Fibroblast of lung (primary cell): ENCODE data around the gene ENC1. TPM values are rescaled to one million over a fixed set of nuclear protein-coding genes. Genes with fewer than 3 reads are reported as not detected.
A peak's percentile ranks its signal among the peaks of the same experiment; 100 is the strongest.
"Not testable (repeated sequence)": the region's sequence is repeated elsewhere in the genome, so short reads cannot be mapped to it uniquely, and the experiment has no call there.

Source experiments
- DNase-seq, 2 donors: peaks; one replicate each; pipeline versions ENCODE4 v3.0.0 to v3.0.0-alpha.2; 2010; ENCODE audit warnings: low read depth in 2 of 2
- H2AFZ ChIP-seq: 2 replicates; pipeline ENCODE4 v1.5.1; 2012; ENCODE audit warnings: low read length, control low read depth, inconsistent platforms
- H3K27ac ChIP-seq: 2 replicates; pipeline ENCODE4 v1.5.1; 2011; ENCODE audit warnings: low read length, control low read depth; ENCODE audit not compliant: insufficient read depth
- H3K27me3 ChIP-seq: 2 replicates; pipeline ENCODE4 v1.5.1; 2011; ENCODE audit warnings: mild to moderate bottlenecking, low read length; ENCODE audit not compliant: control insufficient read depth, insufficient read depth
- H3K36me3 ChIP-seq: 2 replicates; pipeline ENCODE4 v1.5.1; 2011; ENCODE audit warnings: low read length; ENCODE audit not compliant: control insufficient read depth, insufficient read depth
- H3K4me1 ChIP-seq: 2 replicates; pipeline ENCODE4 v1.5.1; 2011; ENCODE audit warnings: low read length; ENCODE audit not compliant: control insufficient read depth, insufficient read depth; ENCODE audit errors: extremely low read depth
- H3K4me2 ChIP-seq: 2 replicates; pipeline ENCODE4 v1.5.1; 2011; ENCODE audit warnings: low read length, control low read depth; ENCODE audit not compliant: insufficient read depth; ENCODE audit errors: extremely low read depth
- H3K4me3 ChIP-seq, 4 experiments: fragments of 200-600 bp in 1 of 4; sonication (generic) in 1 of 4; replicated peaks in 1 of 4; 2 replicates each; pipeline ENCODE4 v1.5.1; 2011 to 2016; ENCODE audit warnings: low read length in 4 of 4, low read depth in 3 of 4, mild to moderate bottlenecking in 3 of 4, control low read depth in 2 of 4, inconsistent platforms in 1 of 4, mixed read lengths in 1 of 4; ENCODE audit not compliant: insufficient read depth in 1 of 4; ENCODE audit errors: control extremely low read depth in 1 of 4
- H3K79me2 ChIP-seq: 2 replicates; pipeline ENCODE4 v1.5.1; 2012; ENCODE audit warnings: mild to moderate bottlenecking, low read length, inconsistent platforms; ENCODE audit not compliant: control insufficient read depth, insufficient read depth
- H3K9ac ChIP-seq: 2 replicates; pipeline ENCODE4 v1.5.1; 2011; ENCODE audit warnings: mild to moderate bottlenecking, low read length, control low read depth; ENCODE audit not compliant: insufficient read depth
- H3K9me3 ChIP-seq: 2 replicates; pipeline ENCODE4 v1.5.1; 2012; ENCODE audit warnings: low read depth, low read length; ENCODE audit not compliant: control insufficient read depth, insufficient read depth
- H4K20me1 ChIP-seq: 2 replicates; pipeline ENCODE4 v1.5.1; 2011; ENCODE audit warnings: low read length; ENCODE audit not compliant: control insufficient read depth, insufficient read depth; ENCODE audit errors: extremely low read depth
- CTCF ChIP-seq, 2 donors: IDR thresholded peaks in 1 of 2; conservative IDR thresholded peaks in 1 of 2; 1 replicate in 1 of 2; 2 replicates in 1 of 2; pipeline ENCODE4 v1.5.1; 2011 to 2012; ENCODE audit warnings: low read length in 2 of 2, control low read depth in 1 of 2, inconsistent platforms in 1 of 2, low read depth in 1 of 2, mild to moderate bottlenecking in 1 of 2
- EZH2 ChIP-seq: IDR thresholded peaks from 2 replicates; pipeline ENCODE4 v1.5.1; 2012; ENCODE audit warnings: low read length, control low read depth, mild to moderate bottlenecking; ENCODE audit errors: missing control alignments
- polyA plus RNA-seq, 2 donors: library from polyadenylated mRNA; depleted of rRNA in 1 of 2; stranded (reverse) in 1 of 2; unstranded in 1 of 2; fragments of >200 nt; gene quantifications; 2 replicates each; pipeline ENCODE4 v1.2.1, GENCODE V29; 2011 to 2012; ENCODE audit warnings: missing spikeins in 1 of 2
- total RNA-seq: library from RNA; depleted of rRNA; stranded (reverse); fragments of >200 nt; gene quantifications from 2 replicates; pipeline ENCODE4 v1.2.1, GENCODE V29; 2014

Gene ENC1
- total and polyA plus RNA-seq, 2 donors (not counting 1 experiment from before 2014, with no cell fraction given), result 3.5 to 15.4 TPM

GRCh38 chr5:74684900-74685851, 44.6 kb upstream of the ENC1 start, which contains the start of gene HEXB:
Gene HEXB (plus strand): TSS chr5:74685233. CDS start chr5:74685261, 28 bp downstream.
- H3K27ac ChIP-seq, result peak within 1 kb of the TSS; percentile 88
- peak within 1 kb of the TSS; percentile 87 for H2AFZ ChIP-seq
- no peaks in the 10 kb centered on the region for H3K27me3 ChIP-seq
- peaks cover 2% of the 10 kb centered on the region for H3K36me3 ChIP-seq
- H3K9me3 ChIP-seq, result no peaks in the 10 kb centered on the region
- peak within 1 kb of the TSS; percentile 90 for H3K4me2 ChIP-seq
- peak within 1 kb of the TSS; percentile 91 for H3K9ac ChIP-seq
- peak within 1 kb of the TSS; percentile 87 to 98 (median 95) for H3K4me3 ChIP-seq
- H3K79me2 ChIP-seq, result peaks cover 35% of the 10 kb centered on the region
- H3K4me1 ChIP-seq, result peaks cover 17% of the 10 kb centered on the region
- H4K20me1 ChIP-seq, result no peaks in the 10 kb centered on the region
- TF ChIP-seq EZH2 (no peak), CTCF (conservative IDR thresholded peaks at IDR 0.05 in 1 of 2, IDR thresholded peaks at IDR 0.05 in 1 of 2; ENCODE audit: low read depth in 1 of 2, low read length in 2 of 2) (peak in 1 of 2 donors; percentile 11)
- peak; percentile 76 to 80 for DNase-seq

- H3K4me3 ChIP-seq, result no peak overlapping the region
- no peak overlapping the region for H2AFZ ChIP-seq
- no peaks in the 10 kb centered on the region for H3K36me3 ChIP-seq
- no peak overlapping the region for H3K9ac ChIP-seq
- no peak overlapping the region for H3K27ac ChIP-seq
- no peaks in the 10 kb centered on the region for H3K9me3 ChIP-seq
- H3K4me1 ChIP-seq, result no peaks in the 10 kb centered on the region
- TF ChIP-seq CTCF (conservative IDR thresholded peaks at IDR 0.05 in 1 of 2, IDR thresholded peaks at IDR 0.05 in 1 of 2; ENCODE audit: low read depth in 1 of 2, low read length in 2 of 2) (peak in 1 of 2 donors; percentile 5), EZH2 (no peak)
- no peaks in the 10 kb centered on the region for H4K20me1 ChIP-seq
- H3K79me2 ChIP-seq, result no peaks in the 10 kb centered on the region
- no peak overlapping the region for H3K4me2 ChIP-seq
- DNase-seq, result peak; percentile 20 to 36
- H3K27me3 ChIP-seq, result no peaks in the 10 kb centered on the region
Observed at GRCh38 chr5:74679966-74680365, 39.4 kb upstream of the ENC1 start.

- not testable (repeated sequence) for H3K27me3 ChIP-seq, DNase-seq, H3K9ac ChIP-seq, H3K27ac ChIP-seq, H3K4me2 ChIP-seq, H3K4me3 ChIP-seq, H2AFZ ChIP-seq, H3K79me2 ChIP-seq, H3K36me3 ChIP-seq, H3K9me3 ChIP-seq, H3K4me1 ChIP-seq, H4K20me1 ChIP-seq
Observed at GRCh38 chr5:74679300-74679699, 38.8 kb upstream of the ENC1 start.

- not testable (repeated sequence) for H3K4me3 ChIP-seq, H3K27ac ChIP-seq, H3K9me3 ChIP-seq
Observed at GRCh38 chr5:74678123-74678522, 37.6 kb upstream of the ENC1 start.

GRCh38 chr5:74676466-74676865, 35.9 kb upstream of the ENC1 start:
- H4K20me1 ChIP-seq, H3K79me2 ChIP-seq, H3K4me2 ChIP-seq, H3K36me3 ChIP-seq, H3K9me3 ChIP-seq, H3K27me3 ChIP-seq, DNase-seq, H3K4me1 ChIP-seq, H3K4me3 ChIP-seq, H3K27ac ChIP-seq, H3K9ac ChIP-seq, H2AFZ ChIP-seq: not testable (repeated sequence)

More at GRCh38 chr5:74678123-74678522, 37.6 kb upstream of the ENC1 start:
- not testable (repeated sequence) for H3K4me2 ChIP-seq, H2AFZ ChIP-seq, H3K4me1 ChIP-seq, DNase-seq, H3K36me3 ChIP-seq, H3K79me2 ChIP-seq, H3K9ac ChIP-seq, H3K27me3 ChIP-seq, H4K20me1 ChIP-seq
